Stimulated activated effector memory CD8-positive, alpha-beta T cell treated with anti-CD3 and anti-CD28 coated beads, Interleukin-12 subunit alpha, Interleukin-12 subunit beta, amount 100 ng/mL, for 72 hours (primary cell): Measurements from ENCODE around the gene VWF.

ENCODE experiments used
- ATAC-seq: fragments of 150-1000 bp; cut with Tn5 transposase; 2 replicates; pipeline ENCODE4 v1.10.0; 2021
- DNase-seq, 2 donors: peaks; one replicate each; pipeline ENCODE4 v3.0.0; 2021 to 2022; ENCODE audit warnings: low spot score in 2 of 2
- H3K27ac Mint-ChIP-seq: one replicate; pipeline ENCODE4 v1.8.0; 2022; ENCODE audit warnings: mild to moderate bottlenecking, mixed read lengths
- H3K36me3 Mint-ChIP-seq: one replicate; pipeline ENCODE4 v1.8.0; 2022; ENCODE audit warnings: mild to moderate bottlenecking, mixed read lengths
- H3K4me1 Mint-ChIP-seq: one replicate; pipeline ENCODE4 v1.8.0; 2022; ENCODE audit warnings: mixed read lengths
- H3K4me3 Mint-ChIP-seq: one replicate; pipeline ENCODE4 v1.8.0; 2022; ENCODE audit warnings: mild to moderate bottlenecking, mixed read lengths
- H3K9me3 Mint-ChIP-seq: one replicate; pipeline ENCODE4 v1.8.0; 2022; ENCODE audit warnings: mixed read lengths

VWF gene

DNA sequence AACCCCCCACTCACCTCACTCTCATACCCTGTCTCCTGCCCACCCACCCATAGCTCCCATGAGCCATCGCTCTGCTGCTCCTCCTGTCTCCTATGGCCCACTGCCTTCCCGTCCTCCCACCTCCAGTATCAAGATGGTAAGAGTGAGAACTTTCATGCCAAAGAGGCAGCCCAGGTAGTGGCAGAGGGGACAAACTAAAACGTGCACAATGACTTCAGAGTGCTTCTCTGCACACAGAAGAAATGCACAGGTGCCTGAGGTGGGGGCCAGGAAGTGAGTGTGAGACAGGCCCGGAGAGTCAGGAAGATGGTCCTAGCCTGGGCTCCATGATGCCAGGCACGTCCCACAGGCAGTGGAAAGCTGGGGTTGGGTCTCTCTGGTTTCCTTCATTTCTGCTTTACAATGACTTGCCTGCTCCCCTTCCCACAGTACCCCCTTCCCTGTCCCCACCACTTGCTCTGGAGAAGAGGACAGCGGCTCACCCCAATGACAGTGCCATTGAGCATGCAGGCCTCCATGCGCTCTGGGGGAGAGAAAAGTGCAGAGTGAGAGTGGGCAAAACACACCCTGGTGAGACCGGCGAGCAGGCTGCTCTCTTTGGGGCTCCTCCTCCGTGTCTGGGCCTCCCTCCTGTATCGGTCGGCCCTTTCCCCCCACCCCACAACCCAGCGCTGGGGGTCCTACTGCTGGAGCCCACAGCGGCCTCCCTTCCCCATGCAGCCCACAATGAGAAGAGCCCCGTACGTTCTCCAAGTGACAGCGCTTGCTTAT is 156.6 kb downstream of the VWF start:
- ATAC-seq (no peak), DNase-seq (peak in 1 of 2 donors; percentile 33)
- H3K9me3 Mint-ChIP-seq: no peaks in the 10 kb centered on the region
- H3K27ac Mint-ChIP-seq: no peak overlapping the region
- no peaks in the 10 kb centered on the region for H3K36me3 Mint-ChIP-seq
- no peaks in the 10 kb centered on the region for H3K4me1 Mint-ChIP-seq
- no peak overlapping the region for H3K4me3 Mint-ChIP-seq

DNA sequence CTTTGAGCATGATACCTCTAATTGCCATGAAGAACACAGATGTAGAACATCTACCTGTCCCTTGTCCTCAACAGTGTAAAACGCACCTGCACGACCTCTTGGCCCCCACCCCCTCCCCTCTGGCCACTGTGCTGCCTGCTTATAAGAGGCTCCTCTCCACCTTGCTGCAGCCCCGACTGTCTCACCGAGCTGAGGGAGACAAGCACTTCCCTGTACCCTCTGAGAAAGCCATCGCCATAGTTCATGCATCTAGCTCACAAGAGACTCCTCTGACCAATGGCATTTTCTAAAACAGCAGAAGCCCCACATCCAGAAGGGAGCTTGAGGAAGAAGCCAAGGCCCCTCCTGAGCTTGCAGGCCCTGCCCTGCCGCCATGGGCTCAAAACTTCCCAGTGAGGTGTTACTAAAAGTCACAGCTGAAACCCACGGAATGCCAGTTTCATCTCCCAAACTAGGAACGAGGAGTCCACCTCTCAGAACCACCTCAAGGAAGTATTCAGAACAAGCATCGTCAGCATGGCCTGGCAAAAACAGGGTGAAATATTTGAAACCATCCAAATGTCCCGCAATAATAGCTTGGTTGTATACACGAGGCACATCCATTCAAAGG is 157.9 kb downstream of the VWF start:
- H3K9me3 Mint-ChIP-seq: no peaks in the 10 kb centered on the region
- ATAC-seq (no peak), DNase-seq (peak in 1 of 2 donors; percentile 42)
- H3K4me1 Mint-ChIP-seq: no peaks in the 10 kb centered on the region
- no peaks in the 10 kb centered on the region for H3K36me3 Mint-ChIP-seq
- H3K4me3 Mint-ChIP-seq: no peak overlapping the region
- H3K27ac Mint-ChIP-seq: no peak overlapping the region

GRCh38 chr12:5965950-5966383 is 158.5 kb downstream of the VWF start:
- no peaks in the 10 kb centered on the region for H3K9me3 Mint-ChIP-seq
- DNase-seq (peak; percentile 17 to 64), ATAC-seq (peak; percentile 73)
- H3K4me1 Mint-ChIP-seq: no peaks in the 10 kb centered on the region
- H3K36me3 Mint-ChIP-seq: no peaks in the 10 kb centered on the region
- no peak overlapping the region for H3K4me3 Mint-ChIP-seq
- H3K27ac Mint-ChIP-seq: no peak overlapping the region

- peak in 1 of 2 donors; percentile 20 for DNase-seq
- Mint-ChIP-seq H3K36me3 (no peaks in the 10 kb centered on the region), H3K4me1 (no peaks in the 10 kb centered on the region), H3K4me3 (no peak overlapping the region), H3K27ac (no peak overlapping the region), H3K9me3 (no peaks in the 10 kb centered on the region)
- ATAC-seq: no peak
Observed at GRCh38 chr12:5964913-5965900, 159.3 kb downstream of the VWF start.

DNA sequence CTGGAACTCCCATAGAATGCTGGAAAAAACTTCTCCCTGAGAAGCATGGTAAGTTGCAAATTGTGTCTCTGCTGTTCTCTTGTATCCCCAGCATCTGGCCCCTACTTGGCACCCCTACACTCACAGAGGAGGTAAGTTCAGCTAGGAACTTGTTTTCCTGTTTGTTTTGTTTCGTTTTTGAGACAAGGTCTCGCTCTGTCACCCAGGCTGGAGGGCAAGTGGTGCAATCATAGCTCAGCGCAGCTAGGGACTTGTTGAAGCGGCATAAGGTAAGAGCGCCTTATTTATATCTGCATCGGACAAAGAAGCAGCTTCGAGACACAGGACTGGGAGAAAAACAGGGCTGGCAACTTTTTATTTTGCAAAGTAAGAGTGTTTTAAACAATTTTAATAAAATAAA is 161.0 kb downstream of the VWF start:
- Mint-ChIP-seq H3K36me3 (no peaks in the 10 kb centered on the region), H3K4me3 (no peak overlapping the region), H3K9me3 (no peaks in the 10 kb centered on the region), H3K27ac (no peak overlapping the region), H3K4me1 (no peaks in the 10 kb centered on the region)
- DNase-seq (peak in 1 of 2 donors; percentile 17), ATAC-seq (no peak)

DNA sequence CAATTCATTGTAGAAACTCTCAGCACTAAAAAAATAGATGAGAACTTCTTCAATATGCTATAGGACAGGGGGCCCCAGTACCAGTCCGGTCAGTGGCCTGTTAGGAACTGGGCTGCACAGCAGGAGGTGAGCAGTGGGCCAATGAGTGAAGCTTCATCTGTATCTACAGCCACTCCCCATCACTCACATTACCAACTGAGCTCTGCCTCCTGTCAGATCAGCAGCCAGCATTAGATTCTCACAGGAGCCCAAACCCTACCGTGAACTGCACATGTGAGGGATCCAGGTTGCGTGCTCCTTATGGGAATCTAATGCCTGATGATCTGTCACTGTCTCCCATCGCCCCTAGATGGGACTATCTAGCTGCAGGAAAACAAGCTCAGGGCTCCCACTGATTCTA is 163.7 kb downstream of the VWF start:
- no peak overlapping the region for H3K4me3 Mint-ChIP-seq
- no peaks in the 10 kb centered on the region for H3K4me1 Mint-ChIP-seq
- DNase-seq (peak in 1 of 2 donors; percentile 38), ATAC-seq (no peak)
- no peak overlapping the region for H3K27ac Mint-ChIP-seq
- no peaks in the 10 kb centered on the region for H3K36me3 Mint-ChIP-seq
- H3K9me3 Mint-ChIP-seq: no peaks in the 10 kb centered on the region

- ATAC-seq (no peak), DNase-seq (no peak)
- H3K4me3 Mint-ChIP-seq: no peak overlapping the region
- H3K4me1 Mint-ChIP-seq: no peaks in the 10 kb centered on the region
- no peaks in the 10 kb centered on the region for H3K36me3 Mint-ChIP-seq
- H3K27ac Mint-ChIP-seq: no peak overlapping the region
- no peaks in the 10 kb centered on the region for H3K9me3 Mint-ChIP-seq
Observed at GRCh38 chr12:5956987-5957386, 167.5 kb downstream of the VWF start.

GRCh38 chr12:5954661-5955060 is 169.8 kb downstream of the VWF start:
- Mint-ChIP-seq H3K36me3 (no peaks in the 10 kb centered on the region), H3K27ac (no peak overlapping the region), H3K9me3 (no peaks in the 10 kb centered on the region), H3K4me1 (no peaks in the 10 kb centered on the region), H3K4me3 (no peak overlapping the region)
- ATAC-seq: no peak
- DNase-seq: no peak

- Mint-ChIP-seq H3K9me3 (no peaks in the 10 kb centered on the region), H3K4me3 (no peak overlapping the region), H3K36me3 (no peaks in the 10 kb centered on the region), H3K27ac (no peak overlapping the region), H3K4me1 (no peaks in the 10 kb centered on the region)
- DNase-seq (no peak), ATAC-seq (no peak)
Observed at GRCh38 chr12:5953835-5954586, 170.5 kb downstream of the VWF start.

GRCh38 chr12:5952031-5952430 is 172.4 kb downstream of the VWF start:
- DNase-seq: no peak
- no peak overlapping the region for H3K4me3 Mint-ChIP-seq
- H3K9me3 Mint-ChIP-seq: no peaks in the 10 kb centered on the region
- no peaks in the 10 kb centered on the region for H3K4me1 Mint-ChIP-seq
- no peak overlapping the region for H3K27ac Mint-ChIP-seq
- no peak for ATAC-seq
- no peaks in the 10 kb centered on the region for H3K36me3 Mint-ChIP-seq

GRCh38 chr12:5948696-5949095 is 175.8 kb downstream of the VWF start:
- DNase-seq (no peak), ATAC-seq (no peak)
- H3K4me1 Mint-ChIP-seq: no peaks in the 10 kb centered on the region
- H3K9me3 Mint-ChIP-seq: no peaks in the 10 kb centered on the region
- H3K4me3 Mint-ChIP-seq: no peak overlapping the region
- H3K36me3 Mint-ChIP-seq: no peaks in the 10 kb centered on the region
- no peak overlapping the region for H3K27ac Mint-ChIP-seq

GRCh38 chr12:5947006-5947405 is 177.5 kb downstream of the VWF start:
- no peak for DNase-seq
- H3K27ac Mint-ChIP-seq: no peak overlapping the region
- no peaks in the 10 kb centered on the region for H3K4me1 Mint-ChIP-seq
- no peak for ATAC-seq
- H3K36me3 Mint-ChIP-seq: no peaks in the 10 kb centered on the region
- no peak overlapping the region for H3K4me3 Mint-ChIP-seq
- H3K9me3 Mint-ChIP-seq: no peaks in the 10 kb centered on the region

GRCh38 chr12:5946388-5946787 is 178.1 kb downstream of the VWF start:
- no peak for DNase-seq
- no peak for ATAC-seq
- Mint-ChIP-seq H3K4me1 (no peaks in the 10 kb centered on the region), H3K9me3 (no peaks in the 10 kb centered on the region), H3K27ac (no peak overlapping the region), H3K36me3 (no peaks in the 10 kb centered on the region), H3K4me3 (no peak overlapping the region)

GRCh38 chr12:5945071-5946008 is 179.1 kb downstream of the VWF start, which contains the start of gene ANO2:
TSS of gene ANO2 (minus strand) at chr12:5945259. CDS start at chr12:5945217, 42 bp downstream.
- ATAC-seq (peak; percentile 17), DNase-seq (no peak)
- no peak within 1 kb of the TSS for H3K4me3 Mint-ChIP-seq
- H3K27ac Mint-ChIP-seq: no peak within 1 kb of the TSS
- no peaks in the 10 kb centered on the region for H3K9me3 Mint-ChIP-seq
- H3K4me1 Mint-ChIP-seq: no peaks in the 10 kb centered on the region
- no peaks in the 10 kb centered on the region for H3K36me3 Mint-ChIP-seq
